Calu3 (cell line): Measurements from ENCODE around the gene MLYCD. TPM values are rescaled to one million over a fixed set of nuclear protein-coding genes. Genes with fewer than 3 reads are reported as not detected.
A peak's percentile ranks its signal among the peaks of the same experiment; 100 is the strongest.

ENCODE experiments used
- BruUV-seq: library from RNA; stranded (reverse); fragments of 400-500 nt; replicated peaks from 2 replicates; lab custom pipeline; 2021; lab: Mats Ljungman, UMichigan
- CTCF ChIA-PET: fragments of 300-600 bp; sonication (Branson Sonifier 250); formaldehyde crosslinking; loops from one replicate; lab custom pipeline; 2022; ENCODE audit warnings: antibody characterized with exemption; lab: Charles Lee
- DNase-seq: peaks from one replicate; pipeline ENCODE4 v3.0.0; 2022
- H3K27ac Mint-ChIP-seq: one replicate; pipeline ENCODE4 v1.8.0; 2022; ENCODE audit warnings: mixed read lengths; ENCODE audit not compliant: unreplicated experiment
- H3K27me3 Mint-ChIP-seq: one replicate; pipeline ENCODE4 v1.8.0; 2022; ENCODE audit warnings: mixed read lengths; ENCODE audit not compliant: unreplicated experiment
- H3K36me3 Mint-ChIP-seq: one replicate; pipeline ENCODE4 v1.8.0; 2022; ENCODE audit warnings: mild to moderate bottlenecking, moderate library complexity, mixed read lengths; ENCODE audit not compliant: insufficient read depth, unreplicated experiment
- H3K4me1 Mint-ChIP-seq: one replicate; pipeline ENCODE4 v1.8.0; 2022; ENCODE audit warnings: mild to moderate bottlenecking, low read depth, mixed read lengths; ENCODE audit not compliant: unreplicated experiment
- H3K4me3 Mint-ChIP-seq: one replicate; pipeline ENCODE4 v1.8.0; 2022; ENCODE audit warnings: mild to moderate bottlenecking, low read depth, moderate library complexity, mixed read lengths; ENCODE audit not compliant: unreplicated experiment
- H3K9me3 Mint-ChIP-seq: one replicate; pipeline ENCODE4 v1.8.0; 2022; ENCODE audit warnings: low read depth, mixed read lengths; ENCODE audit not compliant: unreplicated experiment
- CTCF ChIP-seq: fragments of 200-600 bp; IDR thresholded peaks from one replicate; pipeline ENCODE4 v1.8.0; 2022; ENCODE audit warnings: antibody characterized with exemption; ENCODE audit not compliant: unreplicated experiment
- intact Hi-C: fragments of 100-400 bp; cut with micrococcal nuclease; formaldehyde crosslinking; loops from one replicate; pipeline ENCODE4 v1.10.0; 2022; ENCODE audit not compliant: unreplicated experiment
- total RNA-seq: library from RNA; stranded (reverse); gene quantifications from 2 replicates; pipeline ENCODE4 v1.2.3, GENCODE V29; 2022

The MLYCD gene
- total RNA-seq, 1 experiment from 2014 or later: 10.3 TPM

GRCh38 chr16:83968891-83969649 lies 70.2 kb downstream of the MLYCD start:
- no peaks in the 10 kb centered on the region for H3K9me3 Mint-ChIP-seq
- CTCF ChIA-PET: interaction anchor here (0.7 kb wide), 1 partner anchor 111 kb away, joined by 3 read pairs; no protein-coding TSS in a partner anchor
- DNase-seq: no peak

GRCh38 chr16:83969771-83970429 lies 71.0 kb downstream of the MLYCD start:
- no peak overlapping the region for H3K27ac Mint-ChIP-seq
- no TSS peak for BruUV-seq
- CTCF ChIA-PET: interaction anchor here (1.2 kb wide), 1 partner anchor 12 kb away, joined by 3 read pairs; no protein-coding TSS in a partner anchor

More at GRCh38 chr16:83968891-83969649, 70.2 kb downstream of the MLYCD start:
- H3K36me3 Mint-ChIP-seq: peaks cover 26% of the 10 kb centered on the region
- H3K4me1 Mint-ChIP-seq: no peaks in the 10 kb centered on the region
- no peak overlapping the region for H3K27ac Mint-ChIP-seq
- no peak for TF ChIP-seq CTCF
- H3K27me3 Mint-ChIP-seq: peaks cover 61% of the 10 kb centered on the region
- H3K4me3 Mint-ChIP-seq: peak overlapping the region; percentile 43
- no TSS peak for BruUV-seq
- intact Hi-C loops: no loop called here

DNA sequence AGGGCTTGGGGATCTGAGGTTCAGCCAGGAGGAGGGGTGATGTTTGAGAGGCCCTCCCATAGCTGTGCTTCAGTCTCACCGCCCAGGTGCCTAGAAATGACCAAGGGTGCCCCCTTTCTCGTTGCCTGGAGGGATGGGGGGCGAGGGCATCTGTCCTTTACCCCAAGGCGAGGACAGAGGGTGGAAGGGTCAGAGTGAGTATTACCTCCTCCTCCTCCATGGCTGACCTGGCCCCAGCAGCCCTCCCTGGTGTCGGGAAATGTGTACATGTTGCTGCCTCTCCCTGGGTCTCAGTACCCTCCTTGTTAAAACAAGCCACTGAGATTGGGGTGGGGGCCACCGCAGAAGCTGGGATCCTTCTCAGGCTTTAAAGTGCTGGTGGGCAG lies 71.5 kb downstream of the MLYCD start:
- Mint-ChIP-seq H3K9me3 (no peaks in the 10 kb centered on the region), H3K36me3 (peaks cover 23% of the 10 kb centered on the region), H3K27ac (no peak overlapping the region), H3K4me1 (no peaks in the 10 kb centered on the region), H3K4me3 (no peak overlapping the region), H3K27me3 (peaks cover 75% of the 10 kb centered on the region)
- intact Hi-C loops: loop anchor here (5.0 kb wide), 1 partner anchor 97 kb away; no protein-coding TSS in a partner anchor
- DNase-seq: no peak
- CTCF ChIA-PET: interaction anchor here (0.7 to 1.2 kb wide), 2 partner anchors 10 to 12 kb away, joined by 3 read pairs; no protein-coding TSS in a partner anchor
- BruUV-seq: no TSS peak
- TF ChIP-seq CTCF: no peak

More at GRCh38 chr16:83969771-83970429, 71.0 kb downstream of the MLYCD start:
- H3K4me1 Mint-ChIP-seq: no peaks in the 10 kb centered on the region
- intact Hi-C loops: loop anchor here (5.0 kb wide), 1 partner anchor 97 kb away; no protein-coding TSS in a partner anchor
- H3K9me3 Mint-ChIP-seq: no peaks in the 10 kb centered on the region
- no peak overlapping the region for H3K4me3 Mint-ChIP-seq
- peaks cover 70% of the 10 kb centered on the region for H3K27me3 Mint-ChIP-seq
- DNase-seq: no peak
- TF ChIP-seq CTCF: no peak
- H3K36me3 Mint-ChIP-seq: peaks cover 26% of the 10 kb centered on the region

DNA sequence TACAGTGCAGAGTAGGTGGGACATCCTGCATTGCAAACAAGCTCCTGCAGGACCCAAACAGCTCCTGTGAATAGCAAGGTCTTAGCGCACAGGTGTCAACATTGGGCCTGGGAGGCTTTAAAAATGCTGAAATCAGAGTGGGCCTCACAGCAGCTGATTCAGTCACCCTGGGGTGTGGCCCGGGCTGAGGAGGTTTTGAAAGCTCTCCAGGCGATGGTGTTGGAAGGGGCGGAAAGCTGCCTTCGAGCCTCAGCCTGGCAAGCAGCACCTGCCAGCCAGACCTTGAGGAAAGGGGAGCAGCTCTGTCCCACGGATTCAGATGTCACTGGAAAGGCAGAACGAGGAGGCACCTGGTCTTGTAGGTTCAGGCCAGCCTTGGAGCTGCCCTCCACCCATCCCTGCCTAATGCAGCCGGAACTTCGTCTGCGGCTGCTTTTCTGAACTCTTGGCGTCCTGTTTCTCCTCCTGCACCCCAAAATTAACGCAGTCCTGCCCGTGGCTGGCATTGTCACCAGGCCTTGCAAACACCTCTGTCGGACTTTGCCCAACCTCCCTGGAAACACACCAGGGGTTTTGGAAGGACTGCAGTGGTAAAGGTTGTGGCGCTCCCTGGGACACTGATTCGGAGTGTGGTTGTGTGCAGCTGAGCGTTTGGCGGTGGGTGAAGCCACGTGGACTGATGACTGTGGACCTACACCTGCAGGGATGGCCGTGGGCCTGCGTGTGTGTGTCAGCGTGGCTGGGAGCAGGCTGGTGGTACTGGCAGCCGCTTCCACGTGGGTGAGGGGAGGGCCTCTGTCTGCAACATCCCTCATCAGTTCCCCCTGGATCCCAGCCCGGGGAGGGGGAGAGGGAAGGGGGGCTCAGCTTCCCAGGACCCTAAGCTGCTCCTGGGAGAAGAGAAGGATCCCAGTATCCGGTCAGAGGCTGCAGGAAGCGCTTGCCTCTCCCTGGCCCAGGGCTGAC lies 72.5 kb downstream of the MLYCD start:
- H3K4me3 Mint-ChIP-seq: no peak overlapping the region
- H3K36me3 Mint-ChIP-seq: peaks cover 18% of the 10 kb centered on the region
- TF ChIP-seq CTCF: no peak
- DNase-seq: no peak
- intact Hi-C loops: loop anchor here (5.0 kb wide), 1 partner anchor 96 kb away; no protein-coding TSS in a partner anchor
- CTCF ChIA-PET: no interaction called here
- peaks cover 85% of the 10 kb centered on the region for H3K27me3 Mint-ChIP-seq
- BruUV-seq: no TSS peak
- no peaks in the 10 kb centered on the region for H3K9me3 Mint-ChIP-seq
- no peaks in the 10 kb centered on the region for H3K4me1 Mint-ChIP-seq
- no peak overlapping the region for H3K27ac Mint-ChIP-seq
